Measurements from ENCODE around the gene CSPG5. TPM values are rescaled to one million over a fixed set of nuclear protein-coding genes. Genes with fewer than 3 reads are reported as not detected.

CSPG5 gene
- total RNA-seq, 1 donor from 2014 or later, result 0.35 TPM

GRCh38 chr3:47515864-47516319 lies 62.8 kb downstream of the CSPG5 start:
- intact Hi-C loops (cut with DNase I), result no loop called here
- ATAC-seq, result no peak
- DNase-seq (ENCODE audit: missing footprints), result no peak

- no peak for DNase-seq (ENCODE audit: missing footprints)
- intact Hi-C loops (cut with DNase I), result no loop called here
- no peak for ATAC-seq
Measured at GRCh38 chr3:47515100-47515499, 63.6 kb downstream of the CSPG5 start.

- peak; percentile 99 for ATAC-seq
- DNase-seq (ENCODE audit: missing footprints), result peak; percentile 98
- intact Hi-C loops (cut with DNase I), result loop anchor here (1.0 kb wide), 1 partner anchor 92 kb away; no protein-coding TSS in a partner anchor
Measured at GRCh38 chr3:47513125-47513929, 65.3 kb downstream of the CSPG5 start, which contains the start of gene ELP6. Gene ELP6 (minus strand): TSS chr3:47513712. CDS start chr3:47513590, 122 bp downstream.

GRCh38 chr3:47512416-47513124 lies 66.1 kb downstream of the CSPG5 start:
- DNase-seq (ENCODE audit: missing footprints), result no peak
- no peak for ATAC-seq
- intact Hi-C loops (cut with DNase I), result loop anchor here (1.0 kb wide), 1 partner anchor 91 kb away; no protein-coding TSS in a partner anchor

Other genes starting within 250 kb of the CSPG5 start
- gene PTPN23, start 197.8 kb downstream of the CSPG5 start, total RNA-seq, result 21.1 TPM
- 51.7 TPM for gene SCAP, start 102.9 kb downstream of the CSPG5 start, total RNA-seq
- gene ELP6, start 65.2 kb downstream of the CSPG5 start, total RNA-seq, result 20.3 TPM
- 29.1 TPM for gene SMARCC1, start 203.0 kb upstream of the CSPG5 start, total RNA-seq
- 47.2 TPM for gene DHX30, start 224.3 kb upstream of the CSPG5 start, total RNA-seq